ENCODE results near the gene NUDT4.
"Not testable (repeated sequence)": the region's sequence is repeated elsewhere in the genome, so short reads cannot be mapped to it uniquely, and the experiment has no call there.

The NUDT4 gene

GRCh38 chr12:93402333-93403311, 24.9 kb downstream of the NUDT4 start:
- no peak for DNase-seq (ENCODE audit: low read depth)

GRCh38 chr12:93403988-93404803, 26.5 kb downstream of the NUDT4 start:
- no peak for DNase-seq (ENCODE audit: low read depth)

- DNase-seq (ENCODE audit: low read depth), result no peak
Observed at GRCh38 chr12:93404961-93405849, 27.5 kb downstream of the NUDT4 start.

DNA sequence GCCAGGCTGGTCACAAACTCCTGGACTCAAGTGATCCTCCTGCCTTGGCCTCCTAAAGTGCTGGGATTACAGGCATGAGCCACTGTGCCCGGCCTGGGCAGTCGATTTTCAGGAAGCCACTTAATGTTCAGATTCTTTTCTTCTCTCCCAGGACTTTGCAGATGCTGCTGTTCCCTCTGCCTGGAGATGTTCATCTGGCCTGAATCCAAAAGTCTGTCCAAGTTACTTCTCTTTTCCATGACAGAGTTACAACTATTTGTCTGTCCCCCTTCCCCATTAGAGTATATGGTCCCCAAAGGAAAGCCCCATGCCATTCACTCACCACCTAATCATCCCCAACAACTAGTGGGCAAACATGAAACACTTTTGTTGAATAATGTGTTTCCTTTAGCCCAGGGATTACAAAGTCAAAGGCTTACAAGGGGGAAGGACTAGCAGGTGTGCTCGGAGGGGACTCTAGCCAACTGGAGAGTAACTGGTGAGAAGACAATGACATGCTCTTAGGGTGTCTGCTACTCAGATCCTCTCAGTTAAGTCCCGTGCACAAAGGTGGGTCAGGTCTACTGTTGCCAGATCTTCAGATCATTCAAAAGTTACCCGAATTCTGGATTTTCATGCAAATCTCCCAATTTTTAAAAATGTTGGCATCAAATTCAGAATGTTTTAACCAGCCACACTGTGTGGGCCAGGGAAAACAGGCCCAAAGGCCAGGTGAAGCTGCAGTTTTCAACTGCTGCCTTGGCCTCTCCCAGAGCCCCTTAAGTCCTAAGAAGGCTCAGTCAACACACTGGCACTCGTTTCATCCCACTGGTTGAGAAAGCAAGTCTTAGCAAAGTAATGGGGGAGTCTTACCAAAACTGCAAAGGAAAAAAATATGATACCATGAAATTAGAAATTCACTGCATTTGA, 29.6 kb downstream of the NUDT4 start:
- no peak for DNase-seq (ENCODE audit: low read depth)

DNA sequence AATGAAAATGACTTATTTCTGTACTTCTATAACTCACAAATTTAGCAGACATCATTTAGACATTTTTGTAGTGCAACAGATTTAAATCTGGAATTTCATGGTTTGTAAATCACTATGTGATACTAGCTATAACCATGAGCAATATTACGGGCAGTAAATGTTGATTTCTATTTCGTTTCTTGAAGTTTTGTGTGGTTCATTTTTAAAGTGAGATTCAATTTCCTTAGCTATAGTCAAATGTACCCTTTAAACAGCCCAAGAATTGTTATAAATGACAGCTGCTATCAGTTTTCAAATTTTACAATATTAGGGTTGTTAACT, 30.2 kb downstream of the NUDT4 start:
- no peak for DNase-seq (ENCODE audit: low read depth)

- no peak for DNase-seq (ENCODE audit: low read depth)
Observed at GRCh38 chr12:93408813-93409212, 31.1 kb downstream of the NUDT4 start.

DNA sequence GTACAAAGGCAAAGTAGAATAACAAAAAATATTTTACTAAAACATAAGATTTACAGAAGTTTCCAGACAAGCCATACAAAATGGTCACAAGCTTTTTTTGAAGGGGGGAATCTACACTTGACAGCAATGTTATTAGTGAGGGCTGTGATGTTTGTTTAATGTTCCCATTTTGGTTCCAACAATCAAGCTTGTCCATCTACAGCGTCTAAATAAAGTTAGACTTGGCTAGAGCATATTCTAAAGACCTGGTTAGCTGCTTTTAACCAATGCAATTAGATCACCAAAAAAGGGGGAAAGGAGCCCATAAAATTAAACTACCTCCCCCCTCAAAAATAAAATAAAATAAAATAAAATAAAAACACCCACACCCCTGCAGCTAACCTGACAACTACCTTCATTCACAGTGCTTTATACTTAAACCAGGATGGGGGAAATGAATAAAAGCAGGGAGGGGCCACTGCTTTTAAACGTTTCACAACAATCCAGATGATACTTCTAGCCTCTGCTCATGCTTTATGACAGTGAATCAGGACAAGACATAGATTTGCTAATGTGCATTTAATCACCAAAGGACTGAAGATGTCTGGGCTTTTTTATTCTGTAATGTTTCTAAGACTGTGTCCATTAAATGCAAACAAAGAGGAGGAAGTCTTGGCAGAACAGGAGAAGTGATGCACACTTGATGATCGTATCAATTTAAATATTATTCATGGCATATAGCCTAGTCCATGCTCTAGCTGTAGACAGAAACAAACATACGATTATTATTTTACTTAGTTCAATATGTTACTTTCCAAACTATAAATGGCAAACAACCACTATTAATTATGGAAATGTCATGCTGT, 31.8 kb downstream of the NUDT4 start:
- DNase-seq (ENCODE audit: low read depth), result not testable (repeated sequence)

DNA sequence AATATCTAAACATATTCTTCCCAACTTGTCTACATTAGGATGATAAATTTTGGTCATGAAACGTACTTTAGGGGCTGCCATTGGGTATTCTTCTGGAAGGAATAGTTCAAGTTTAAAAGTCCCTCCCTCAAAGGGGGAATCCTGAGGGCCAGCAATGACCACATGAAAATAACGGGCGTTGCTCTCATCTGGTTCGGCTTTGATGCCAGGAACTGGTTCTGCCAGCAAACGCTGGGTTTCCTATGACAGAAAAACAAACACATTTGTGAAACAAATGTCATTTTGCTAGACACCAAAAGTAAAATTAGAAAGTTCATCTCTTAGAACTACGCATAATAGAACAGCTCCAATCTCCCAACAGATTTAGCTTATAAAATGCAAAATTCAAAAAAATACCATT, 33.3 kb downstream of the NUDT4 start:
- DNase-seq (ENCODE audit: low read depth), result not testable (repeated sequence)

DNA sequence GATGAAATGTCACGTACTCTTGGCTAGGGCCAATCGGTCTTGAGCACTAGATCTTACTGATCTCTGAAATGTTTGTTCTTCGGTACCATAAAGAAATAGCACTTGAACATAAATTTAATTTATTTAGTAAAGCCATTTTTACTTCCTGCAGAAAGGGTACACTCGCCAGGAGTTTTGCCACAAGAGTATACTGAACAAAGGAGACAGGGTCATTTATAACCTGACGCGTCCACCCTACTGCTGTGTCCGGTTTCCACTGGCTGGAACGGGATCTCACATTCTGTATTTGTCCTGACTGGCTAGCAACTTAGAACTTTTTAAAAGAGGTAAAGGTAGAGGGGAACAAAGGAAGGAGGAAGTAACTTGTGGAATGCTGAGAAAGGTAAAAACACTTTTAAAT, 34.7 kb downstream of the NUDT4 start:
- DNase-seq (ENCODE audit: low read depth), result not testable (repeated sequence)

DNA sequence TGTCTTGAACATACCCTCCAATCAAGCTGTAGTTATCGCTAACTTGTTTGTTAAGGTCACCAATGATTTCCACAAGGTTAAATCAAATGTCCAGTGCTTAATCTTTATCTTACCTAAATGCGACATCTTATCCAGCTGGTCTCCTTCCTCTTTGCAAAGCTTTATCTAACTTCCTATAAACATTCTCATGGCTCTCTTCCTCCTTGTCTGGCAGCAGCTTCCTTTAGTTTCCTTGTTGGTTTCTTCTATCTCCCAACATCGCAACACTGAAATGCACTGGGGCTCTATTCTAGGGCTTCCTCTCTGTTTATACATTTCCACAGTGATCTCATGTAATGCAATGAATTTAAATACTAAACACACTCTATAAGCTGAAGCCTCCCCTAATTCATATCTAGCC, 35.3 kb downstream of the NUDT4 start:
- no peak for DNase-seq (ENCODE audit: low read depth)

DNA sequence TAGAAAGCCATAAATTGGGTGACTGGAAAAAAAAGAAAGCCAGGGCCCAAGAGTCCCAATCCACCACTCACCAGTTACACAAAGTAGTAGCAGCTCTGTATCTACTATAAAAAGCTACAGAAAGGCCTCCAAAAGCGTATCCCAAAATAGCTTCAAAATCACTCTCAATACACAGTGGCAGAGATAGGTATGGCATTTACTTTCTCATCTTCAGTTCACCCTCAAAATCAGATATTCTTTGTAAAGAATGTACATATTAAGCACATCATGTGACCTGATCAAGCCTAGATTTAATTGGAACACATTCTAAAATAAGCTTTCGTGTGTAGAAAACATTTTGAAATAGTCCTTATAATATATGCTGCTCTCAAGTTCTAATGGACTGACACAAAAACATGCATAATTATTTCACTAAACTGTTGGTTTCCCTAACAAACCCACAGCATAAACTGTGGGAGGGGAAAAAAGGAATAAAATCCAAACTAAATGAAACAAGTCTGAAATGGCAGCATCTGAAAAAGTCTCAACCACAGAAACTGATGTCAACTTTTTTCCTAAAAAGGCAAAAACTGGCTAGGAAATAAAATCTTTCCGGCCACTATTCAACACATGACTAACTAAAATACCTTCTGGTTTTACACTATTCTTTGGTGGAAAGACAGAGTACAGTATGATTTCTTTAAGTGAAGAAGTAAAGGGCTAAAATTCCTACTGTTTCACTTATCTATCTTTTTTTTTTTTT, 38.2 kb downstream of the NUDT4 start:
- no peak for DNase-seq (ENCODE audit: low read depth)

- no peak for DNase-seq (ENCODE audit: low read depth)
Observed at GRCh38 chr12:93417967-93418480, 40.3 kb downstream of the NUDT4 start.

GRCh38 chr12:93419388-93420034, 41.8 kb downstream of the NUDT4 start:
- DNase-seq (ENCODE audit: low read depth), result no peak

DNA sequence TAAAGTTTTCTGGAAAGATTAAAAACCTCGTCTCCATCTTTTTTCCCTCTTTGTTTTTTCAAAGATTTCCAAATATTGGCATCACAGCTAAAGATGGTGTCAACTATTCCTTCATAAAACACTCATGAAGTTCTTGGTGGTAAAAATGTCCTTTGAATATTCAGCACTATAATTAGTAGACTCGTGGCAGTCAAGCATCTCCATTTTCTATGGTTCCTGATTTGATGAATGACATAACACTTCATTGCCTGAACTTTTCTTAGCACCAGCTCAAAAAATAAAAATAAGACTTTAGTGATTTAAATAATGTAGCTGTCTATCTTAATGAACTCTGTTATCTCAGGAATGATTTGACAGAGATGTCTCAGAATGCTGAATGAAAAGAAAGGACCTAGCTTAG, 44.3 kb downstream of the NUDT4 start:
- DNase-seq (ENCODE audit: low read depth), result no peak

- no peak for DNase-seq (ENCODE audit: low read depth)
Observed at GRCh38 chr12:93425736-93426411, 48.1 kb downstream of the NUDT4 start.

DNA sequence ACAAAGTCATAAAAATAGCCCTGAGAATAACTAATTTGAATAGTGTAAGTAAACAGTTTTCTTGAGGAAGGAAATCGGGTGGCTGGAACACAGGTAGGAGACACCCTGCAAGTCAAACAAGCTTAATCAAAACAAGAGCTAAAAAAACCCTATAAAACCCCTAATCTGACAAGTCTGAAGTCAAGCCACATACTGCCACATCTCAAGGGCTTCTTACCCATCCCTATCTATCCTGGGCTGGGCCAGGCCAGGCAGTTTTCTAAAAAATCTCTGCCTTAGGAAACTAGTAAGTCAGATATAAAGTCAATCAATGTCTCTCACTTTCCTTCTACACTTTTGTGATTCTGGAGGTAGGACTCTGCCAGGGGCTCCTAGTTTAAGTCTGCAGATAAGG, 48.7 kb downstream of the NUDT4 start:
- no peak for DNase-seq (ENCODE audit: low read depth)

GRCh38 chr12:93427779-93428564, 50.2 kb downstream of the NUDT4 start:
- no peak for DNase-seq (ENCODE audit: low read depth)

Data from activated T-cell treated with anti-CD3 and anti-CD28 coated beads for 48 hours (primary cell).